HAP-1 (cell line): ENCODE data around the gene CMTR1.
A peak's percentile ranks its signal among the peaks of the same experiment; 100 is the strongest.

Source experiments
- DNase-seq, 2 experiments: peaks; one replicate each; pipeline ENCODE4 v3.0.0-alpha.2; 2016 to 2020; ENCODE audit warnings: low spot score in 2 of 2
- H3K27me3 ChIP-seq: fragments of 250-450 bp; sonication (Bioruptor Pico); 2 replicates; pipeline ENCODE4 v1.5.1; 2020; ENCODE audit warnings: low read depth, mild to moderate bottlenecking, moderate library complexity
- H3K36me3 ChIP-seq: fragments of 250-450 bp; sonication (Bioruptor Pico); replicated peaks from 2 replicates; pipeline ENCODE4 v1.5.1; 2020; ENCODE audit warnings: mild to moderate bottlenecking
- H3K4me1 ChIP-seq: fragments of 250-450 bp; sonication (Bioruptor Pico); 2 replicates; pipeline ENCODE4 v1.5.1; 2020; ENCODE audit warnings: mild to moderate bottlenecking
- H3K4me3 ChIP-seq: fragments of 250-450 bp; sonication (Bioruptor Pico); 2 replicates; pipeline ENCODE4 v1.5.1; 2020; ENCODE audit warnings: mild to moderate bottlenecking, moderate library complexity
- H3K9me3 ChIP-seq: fragments of 250-450 bp; sonication (Bioruptor Pico); 2 replicates; pipeline ENCODE4 v1.5.1; 2020; ENCODE audit warnings: mild to moderate bottlenecking, moderate library complexity
- in situ Hi-C: fragments of 300-500 bp; cut with MboI; formaldehyde crosslinking; loops from 3 replicates; pipeline ENCODE4 v1.14.3; 2020; ENCODE audit warnings: low sequenced_read_pairs, inconsistent platforms, mixed read lengths

CMTR1 gene

GRCh38 chr6:37477191-37477590, 44.2 kb downstream of the CMTR1 start:
- in situ Hi-C loops = no loop called here
- no peak for DNase-seq
- H3K36me3 ChIP-seq = peaks cover 72% of the 10 kb centered on the region

DNA sequence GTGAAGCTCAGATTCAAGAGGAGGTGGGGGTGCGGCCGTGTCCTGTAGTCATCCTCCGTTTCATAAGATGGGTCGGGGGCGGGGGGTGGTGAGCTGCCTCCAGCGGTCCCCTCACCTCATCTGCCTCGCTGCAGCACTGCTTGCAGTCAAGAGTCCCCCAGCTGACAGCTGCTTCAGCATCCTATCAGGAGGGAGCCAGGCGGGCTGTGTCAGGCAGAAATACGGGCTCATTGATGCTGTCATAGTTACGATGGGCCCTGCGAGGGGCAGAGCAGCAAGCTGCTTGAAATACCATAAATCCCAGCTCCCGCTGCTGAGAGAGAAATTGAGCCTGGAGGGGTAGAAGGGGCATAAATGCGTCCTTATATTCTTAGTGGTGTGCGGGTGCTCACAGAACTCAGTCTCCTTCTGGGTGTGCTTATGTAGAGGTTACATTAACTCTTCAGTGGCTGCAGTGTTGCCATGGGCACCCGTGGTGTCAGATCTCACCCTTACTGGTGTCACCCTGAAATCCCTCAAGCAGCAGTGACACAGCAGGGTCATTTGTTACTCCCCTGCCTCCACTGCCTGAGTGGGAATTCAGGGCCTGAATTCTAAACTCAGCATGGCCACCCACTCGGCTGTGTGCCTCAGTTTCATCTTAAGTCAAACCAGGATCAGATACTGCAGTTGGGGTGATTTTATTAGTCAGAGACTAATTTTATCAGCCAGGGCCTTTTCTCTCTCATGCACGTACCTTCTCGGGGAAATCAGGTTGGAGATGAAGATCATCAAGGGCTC, 44.8 kb downstream of the CMTR1 start:
- no peaks in the 10 kb centered on the region for H3K4me1 ChIP-seq
- peaks cover 67% of the 10 kb centered on the region for H3K36me3 ChIP-seq
- H3K9me3 ChIP-seq = no peaks in the 10 kb centered on the region
- no peaks in the 10 kb centered on the region for H3K27me3 ChIP-seq
- in situ Hi-C loops = no loop called here
- no peak overlapping the region for H3K4me3 ChIP-seq
- DNase-seq = no peak

More at GRCh38 chr6:37477191-37477590, 44.2 kb downstream of the CMTR1 start:
- Histone ChIP-seq H3K27me3 (no peaks in the 10 kb centered on the region), H3K4me3 (no peak overlapping the region), H3K4me1 (no peaks in the 10 kb centered on the region), H3K9me3 (no peaks in the 10 kb centered on the region)

DNA sequence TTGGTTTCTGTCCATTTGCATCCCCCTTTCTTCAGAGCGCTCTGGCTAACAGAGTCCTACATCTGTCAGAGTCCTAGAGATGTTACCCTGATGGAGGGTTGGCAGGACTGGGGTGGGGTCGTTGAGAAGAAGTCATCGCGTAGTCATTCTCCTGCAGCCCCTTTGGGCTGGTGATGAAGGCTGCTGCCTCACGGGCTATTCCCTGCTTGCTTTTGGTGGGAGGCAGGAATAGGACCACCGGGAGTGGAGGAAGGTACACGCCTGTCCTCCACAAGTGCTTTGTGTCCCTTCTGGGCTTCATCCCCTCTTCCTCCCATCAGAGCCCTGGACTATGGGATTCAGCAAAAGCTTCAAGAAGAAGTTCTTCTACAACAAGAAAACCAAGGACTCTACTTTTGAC, 45.8 kb downstream of the CMTR1 start:
- in situ Hi-C loops = no loop called here
- no peaks in the 10 kb centered on the region for H3K27me3 ChIP-seq
- H3K4me1 ChIP-seq = no peaks in the 10 kb centered on the region
- H3K9me3 ChIP-seq = no peaks in the 10 kb centered on the region
- no peak for DNase-seq
- peaks cover 65% of the 10 kb centered on the region for H3K36me3 ChIP-seq
- H3K4me3 ChIP-seq = no peak overlapping the region

DNA sequence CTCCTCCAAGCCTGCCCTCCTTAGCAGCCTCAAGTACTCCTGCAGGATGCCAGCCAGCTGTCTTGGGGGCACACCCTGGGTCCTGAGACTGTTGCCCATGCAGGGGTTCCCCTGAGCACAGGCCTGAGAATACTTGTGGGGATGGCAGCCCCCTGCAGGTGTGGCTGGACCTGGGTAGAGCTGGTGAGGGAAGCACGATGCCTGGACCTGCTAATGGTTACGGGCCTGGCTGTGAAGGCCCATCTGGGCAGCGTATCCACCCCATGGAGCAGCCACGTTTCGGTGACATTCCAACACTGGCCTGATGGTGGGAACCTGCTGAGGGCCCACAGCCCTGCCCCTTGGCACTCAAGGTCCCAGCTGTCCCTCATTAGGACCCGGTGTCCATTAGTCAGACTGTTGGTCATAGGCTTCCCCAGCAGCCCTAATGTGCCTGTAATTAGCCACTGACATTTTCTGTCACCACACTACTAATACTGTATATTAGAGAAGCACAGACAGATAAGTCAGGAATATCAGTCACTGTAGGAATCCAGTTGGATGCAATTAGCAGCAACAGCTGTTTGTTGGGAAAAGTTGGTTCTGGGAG, 46.3 kb downstream of the CMTR1 start:
- H3K4me1 ChIP-seq = no peaks in the 10 kb centered on the region
- H3K27me3 ChIP-seq = no peaks in the 10 kb centered on the region
- no peaks in the 10 kb centered on the region for H3K9me3 ChIP-seq
- DNase-seq = no peak
- no peak overlapping the region for H3K4me3 ChIP-seq
- in situ Hi-C loops = no loop called here
- H3K36me3 ChIP-seq = peaks cover 63% of the 10 kb centered on the region

- no peak for DNase-seq
- Histone ChIP-seq H3K27me3 (no peaks in the 10 kb centered on the region), H3K36me3 (peaks cover 57% of the 10 kb centered on the region), H3K4me1 (no peaks in the 10 kb centered on the region), H3K4me3 (no peak overlapping the region), H3K9me3 (no peaks in the 10 kb centered on the region)
- in situ Hi-C loops = loop anchor here (5.0 kb wide), 1 partner anchor 212 kb away; no protein-coding TSS in a partner anchor
Measured at GRCh38 chr6:37480118-37480736, 47.2 kb downstream of the CMTR1 start.

DNA sequence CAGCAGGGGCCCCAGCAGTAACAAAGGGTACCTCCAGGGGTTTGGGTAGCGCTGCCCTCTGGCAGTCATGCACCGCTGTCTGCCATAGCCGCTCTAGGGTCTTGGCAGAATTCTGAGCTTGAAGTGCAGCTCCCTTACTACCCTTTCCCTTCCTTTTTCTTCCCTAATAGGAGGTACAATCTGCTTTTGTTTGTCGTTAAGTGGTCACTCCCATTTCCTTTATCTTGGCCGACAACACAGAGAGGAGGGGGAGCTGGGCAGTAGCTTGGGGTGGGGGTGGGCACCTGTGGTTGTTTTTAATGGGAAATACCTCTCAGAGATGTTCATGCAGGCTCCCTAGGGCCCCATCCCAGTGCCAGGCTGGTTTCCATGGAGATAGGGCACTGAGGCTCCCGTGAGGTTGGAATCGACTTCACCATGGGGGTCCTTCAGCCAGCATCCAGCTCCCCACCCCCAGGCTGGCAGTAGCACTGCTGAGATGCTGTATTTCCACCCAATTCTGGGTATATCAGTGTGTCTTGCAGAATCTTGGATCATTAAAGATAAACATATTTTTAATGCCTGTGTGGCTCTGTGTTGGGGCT, 48.0 kb downstream of the CMTR1 start:
- H3K4me1 ChIP-seq = no peaks in the 10 kb centered on the region
- no peak for DNase-seq
- no peaks in the 10 kb centered on the region for H3K9me3 ChIP-seq
- H3K4me3 ChIP-seq = no peak overlapping the region
- in situ Hi-C loops = loop anchor here (5.0 kb wide), 1 partner anchor 211 kb away; no protein-coding TSS in a partner anchor
- no peaks in the 10 kb centered on the region for H3K27me3 ChIP-seq
- H3K36me3 ChIP-seq = peaks cover 57% of the 10 kb centered on the region

DNA sequence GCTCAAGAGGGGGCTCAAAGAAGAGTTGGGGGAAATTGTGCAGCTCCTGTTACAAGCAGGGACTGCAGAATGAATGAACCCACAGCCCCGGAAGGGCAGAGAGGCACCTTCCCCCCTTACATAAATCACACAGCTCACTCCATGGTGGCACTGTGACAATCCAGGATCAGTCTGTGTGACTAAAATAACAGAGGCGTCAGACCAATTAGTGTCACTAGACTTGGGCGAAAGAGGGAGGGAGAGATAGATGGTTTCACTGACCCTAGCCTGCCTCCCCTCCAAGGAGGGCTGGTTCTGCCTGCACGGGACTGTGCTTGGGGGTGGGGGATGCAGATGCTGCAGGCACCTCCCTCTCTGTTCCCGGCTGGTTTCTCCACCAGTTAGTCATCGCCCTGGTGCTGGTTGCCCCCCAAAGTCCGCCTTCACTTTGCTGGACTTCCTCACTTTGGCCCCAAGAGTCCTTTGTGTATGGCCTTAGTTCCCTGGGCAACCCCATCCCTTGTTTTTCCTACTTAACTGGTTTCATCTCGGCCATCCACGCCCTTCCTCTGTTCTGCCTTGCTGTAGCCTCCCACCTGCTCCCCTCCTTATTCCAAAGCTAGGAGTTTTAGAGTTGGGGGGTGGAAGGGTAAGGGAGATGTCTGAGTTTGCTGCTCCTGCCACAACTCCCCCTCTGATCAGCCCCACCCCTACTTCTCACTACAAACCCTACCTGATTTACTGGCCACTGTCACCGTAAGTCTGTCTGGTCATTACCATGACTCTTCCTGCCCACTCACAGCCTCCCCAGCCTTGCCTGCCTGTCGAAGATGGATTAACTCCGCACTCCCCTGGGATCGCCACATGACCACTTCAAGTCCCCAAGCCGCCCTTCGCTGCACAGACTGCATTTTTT, 48.9 kb downstream of the CMTR1 start:
- no peaks in the 10 kb centered on the region for H3K27me3 ChIP-seq
- H3K36me3 ChIP-seq = peaks cover 50% of the 10 kb centered on the region
- DNase-seq = no peak
- H3K4me1 ChIP-seq = no peaks in the 10 kb centered on the region
- in situ Hi-C loops = loop anchor here (5.0 kb wide), 1 partner anchor 210 kb away; no protein-coding TSS in a partner anchor
- no peaks in the 10 kb centered on the region for H3K9me3 ChIP-seq
- no peak overlapping the region for H3K4me3 ChIP-seq

- Histone ChIP-seq H3K4me3 (no peak overlapping the region), H3K27me3 (no peaks in the 10 kb centered on the region), H3K4me1 (no peaks in the 10 kb centered on the region), H3K9me3 (no peaks in the 10 kb centered on the region), H3K36me3 (peaks cover 45% of the 10 kb centered on the region)
- no peak for DNase-seq
- in situ Hi-C loops = loop anchor here (5.0 kb wide), 1 partner anchor 210 kb away; no protein-coding TSS in a partner anchor
Measured at GRCh38 chr6:37482606-37483251, 49.7 kb downstream of the CMTR1 start.

- Histone ChIP-seq H3K9me3 (no peaks in the 10 kb centered on the region), H3K27me3 (no peaks in the 10 kb centered on the region), H3K36me3 (peaks cover 41% of the 10 kb centered on the region), H3K4me1 (no peaks in the 10 kb centered on the region), H3K4me3 (no peak overlapping the region)
- in situ Hi-C loops = loop anchor here (5.0 kb wide), 1 partner anchor 209 kb away; no protein-coding TSS in a partner anchor
- no peak for DNase-seq
Measured at GRCh38 chr6:37483252-37483901, 50.4 kb downstream of the CMTR1 start.

DNA sequence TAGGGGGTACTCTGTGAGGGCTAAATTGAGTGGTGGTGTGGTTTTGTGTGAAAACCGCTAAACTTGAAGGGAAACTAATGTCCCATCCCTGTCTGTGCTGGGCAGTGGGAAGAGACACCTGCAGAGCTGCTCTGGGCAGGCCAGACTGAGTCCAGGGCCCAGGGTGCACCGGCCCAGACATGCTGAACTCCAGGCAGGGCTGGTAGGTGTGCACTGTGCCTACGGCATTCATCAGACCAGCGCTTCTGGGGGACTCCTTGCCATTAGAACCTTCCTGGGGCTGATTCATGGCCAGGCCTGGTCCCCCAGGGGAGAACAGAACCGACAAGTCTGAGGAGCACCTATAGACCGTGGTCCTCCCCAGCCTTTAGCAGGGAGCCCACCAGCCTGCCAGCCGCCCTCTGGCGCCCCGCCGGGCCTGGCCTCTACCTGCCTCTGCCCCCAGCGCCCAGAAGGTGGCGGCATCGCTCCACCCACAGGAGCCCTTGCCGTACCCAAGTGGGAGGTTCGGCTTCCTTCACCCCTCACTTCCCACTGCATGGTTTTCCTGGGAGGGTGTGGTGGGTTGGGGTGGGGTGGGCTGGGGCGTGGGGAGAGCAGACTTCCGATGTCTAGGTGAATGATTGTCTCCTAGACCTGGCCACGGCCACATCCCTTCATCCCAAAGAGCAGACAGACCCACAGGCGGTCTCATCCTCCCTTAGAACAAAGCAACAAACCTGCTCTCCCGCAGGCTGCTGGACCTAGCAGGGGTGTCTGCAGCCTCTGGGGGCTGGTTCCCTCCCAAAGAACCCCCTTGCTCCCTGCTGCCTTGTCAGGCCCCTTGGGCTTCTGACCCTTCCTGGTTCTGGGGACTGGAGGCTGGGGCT, 51.1 kb downstream of the CMTR1 start:
- H3K27me3 ChIP-seq = no peaks in the 10 kb centered on the region
- in situ Hi-C loops = loop anchor here (5.0 kb wide), 1 partner anchor 208 kb away; no protein-coding TSS in a partner anchor
- no peak overlapping the region for H3K4me3 ChIP-seq
- peak; percentile 21 to 82 for DNase-seq
- H3K36me3 ChIP-seq = peaks cover 33% of the 10 kb centered on the region
- H3K9me3 ChIP-seq = no peaks in the 10 kb centered on the region
- H3K4me1 ChIP-seq = no peaks in the 10 kb centered on the region

DNA sequence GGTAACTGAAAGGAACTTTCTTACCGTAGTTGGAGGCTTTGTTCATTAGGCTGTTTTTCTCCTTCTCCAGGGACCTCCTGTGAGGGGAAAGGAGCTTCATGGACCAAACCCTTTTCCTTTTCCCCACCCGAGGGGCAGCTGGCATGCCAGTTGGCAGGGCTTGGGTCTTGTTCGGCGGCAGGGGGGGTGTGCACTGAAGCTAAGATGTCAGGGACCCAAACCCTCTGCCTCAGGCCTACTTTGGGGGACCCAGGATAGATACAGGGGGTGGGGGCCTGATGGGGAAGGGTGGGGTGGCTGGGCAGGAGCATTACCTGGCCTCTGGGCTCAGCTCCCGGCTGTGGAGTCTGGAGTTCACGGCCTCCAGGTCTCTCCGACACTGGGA, 51.8 kb downstream of the CMTR1 start:
- DNase-seq = no peak
- Histone ChIP-seq H3K9me3 (no peaks in the 10 kb centered on the region), H3K36me3 (peaks cover 27% of the 10 kb centered on the region), H3K27me3 (no peaks in the 10 kb centered on the region), H3K4me3 (no peak overlapping the region), H3K4me1 (no peaks in the 10 kb centered on the region)
- in situ Hi-C loops = loop anchor here (5.0 kb wide), 1 partner anchor 208 kb away; no protein-coding TSS in a partner anchor
